ENCODE results near the gene CACNA1C. TPM values are rescaled to one million over a fixed set of nuclear protein-coding genes. Genes with fewer than 3 reads are reported as not detected.

CACNA1C gene
- total RNA-seq, 1 donor from 2014 or later = 7.3 TPM

GRCh38 chr12:2185751-2186341 lies 133.1 kb downstream of the CACNA1C start:
- H3K27ac ChIP-seq (ENCODE audit: low read depth, low read length) = no peak overlapping the region

GRCh38 chr12:2187195-2187945 lies 134.6 kb downstream of the CACNA1C start:
- no peak overlapping the region for H3K4me3 ChIP-seq (ENCODE audit: low read length in 3 of 3)
- peaks cover 0 to 2% (median 0%) of the 10 kb centered on the region in 3 donors for H3K9me3 ChIP-seq (ENCODE audit: control insufficient read depth in 3 of 3, low read length in 3 of 3)
- no peak overlapping the region for H3K27ac ChIP-seq (ENCODE audit: low read depth, low read length)
- peaks cover 0 to 3% (median 2%) of the 10 kb centered on the region in 3 donors for H3K36me3 ChIP-seq (ENCODE audit: control insufficient read depth in 3 of 3, insufficient read depth in 3 of 3, low read length in 3 of 3)
- H3K4me1 ChIP-seq (ENCODE audit: control insufficient read depth in 3 of 3, insufficient read depth in 3 of 3, low read length in 3 of 3) = peaks cover 0 to 7% (median 3%) of the 10 kb centered on the region in 3 donors
- peaks cover 3 to 27% (median 15%) of the 10 kb centered on the region in 3 donors for H3K27me3 ChIP-seq (ENCODE audit: control insufficient read depth in 3 of 3, insufficient read depth in 3 of 3, low read length in 3 of 3)
- H3K9ac ChIP-seq (ENCODE audit: low read depth in 1 of 3, low read length in 3 of 3) = no peak overlapping the region

More at GRCh38 chr12:2185751-2186341, 133.1 kb downstream of the CACNA1C start:
- peaks cover 0 to 2% (median 0%) of the 10 kb centered on the region in 3 donors for H3K9me3 ChIP-seq (ENCODE audit: control insufficient read depth in 3 of 3, low read length in 3 of 3)
- peaks cover 3 to 22% (median 15%) of the 10 kb centered on the region in 3 donors for H3K27me3 ChIP-seq (ENCODE audit: control insufficient read depth in 3 of 3, insufficient read depth in 3 of 3, low read length in 3 of 3)
- H3K4me1 ChIP-seq (ENCODE audit: control insufficient read depth in 3 of 3, insufficient read depth in 3 of 3, low read length in 3 of 3) = peaks cover 2 to 7% (median 3%) of the 10 kb centered on the region in 3 donors
- H3K9ac ChIP-seq (ENCODE audit: low read depth in 1 of 3, low read length in 3 of 3) = no peak overlapping the region
- no peak overlapping the region for H3K4me3 ChIP-seq (ENCODE audit: low read length in 3 of 3)
- H3K36me3 ChIP-seq (ENCODE audit: control insufficient read depth in 3 of 3, insufficient read depth in 3 of 3, low read length in 3 of 3) = no peaks in the 10 kb centered on the region

GRCh38 chr12:2190085-2190484 lies 137.3 kb downstream of the CACNA1C start:
- peaks cover 0 to 3% (median 2%) of the 10 kb centered on the region in 3 donors for H3K36me3 ChIP-seq (ENCODE audit: control insufficient read depth in 3 of 3, insufficient read depth in 3 of 3, low read length in 3 of 3)
- peaks cover 3 to 14% (median 13%) of the 10 kb centered on the region in 3 donors for H3K27me3 ChIP-seq (ENCODE audit: control insufficient read depth in 3 of 3, insufficient read depth in 3 of 3, low read length in 3 of 3)
- H3K9me3 ChIP-seq (ENCODE audit: control insufficient read depth in 3 of 3, low read length in 3 of 3) = peaks cover 0 to 2% (median 0%) of the 10 kb centered on the region in 3 donors
- no peak overlapping the region for H3K27ac ChIP-seq (ENCODE audit: low read depth, low read length)
- no peaks in the 10 kb centered on the region for H3K4me1 ChIP-seq (ENCODE audit: control insufficient read depth in 3 of 3, insufficient read depth in 3 of 3, low read length in 3 of 3)
- no peak overlapping the region for H3K9ac ChIP-seq (ENCODE audit: low read depth in 1 of 3, low read length in 3 of 3)
- H3K4me3 ChIP-seq (ENCODE audit: low read length in 3 of 3) = no peak overlapping the region

GRCh38 chr12:2190896-2191533 lies 138.2 kb downstream of the CACNA1C start:
- H3K36me3 ChIP-seq (ENCODE audit: control insufficient read depth in 3 of 3, insufficient read depth in 3 of 3, low read length in 3 of 3) = peaks cover 0 to 3% (median 2%) of the 10 kb centered on the region in 3 donors
- no peaks in the 10 kb centered on the region for H3K4me1 ChIP-seq (ENCODE audit: control insufficient read depth in 3 of 3, insufficient read depth in 3 of 3, low read length in 3 of 3)
- no peak overlapping the region for H3K9ac ChIP-seq (ENCODE audit: low read depth in 1 of 3, low read length in 3 of 3)
- H3K4me3 ChIP-seq (ENCODE audit: low read length in 3 of 3) = no peak overlapping the region
- H3K9me3 ChIP-seq (ENCODE audit: control insufficient read depth in 3 of 3, low read length in 3 of 3) = no peaks in the 10 kb centered on the region
- no peak overlapping the region for H3K27ac ChIP-seq (ENCODE audit: low read depth, low read length)
- H3K27me3 ChIP-seq (ENCODE audit: control insufficient read depth in 3 of 3, insufficient read depth in 3 of 3, low read length in 3 of 3) = peaks cover 3 to 8% (median 7%) of the 10 kb centered on the region in 3 donors

GRCh38 chr12:2191534-2192153 lies 138.9 kb downstream of the CACNA1C start:
- peaks cover 2 to 5% (median 5%) of the 10 kb centered on the region in 3 donors for H3K27me3 ChIP-seq (ENCODE audit: control insufficient read depth in 3 of 3, insufficient read depth in 3 of 3, low read length in 3 of 3)
- H3K27ac ChIP-seq (ENCODE audit: low read depth, low read length) = no peak overlapping the region
- H3K36me3 ChIP-seq (ENCODE audit: control insufficient read depth in 3 of 3, insufficient read depth in 3 of 3, low read length in 3 of 3) = peaks cover 0 to 3% (median 2%) of the 10 kb centered on the region in 3 donors
- H3K9ac ChIP-seq (ENCODE audit: low read depth in 1 of 3, low read length in 3 of 3) = no peak overlapping the region
- no peaks in the 10 kb centered on the region for H3K4me1 ChIP-seq (ENCODE audit: control insufficient read depth in 3 of 3, insufficient read depth in 3 of 3, low read length in 3 of 3)
- no peaks in the 10 kb centered on the region for H3K9me3 ChIP-seq (ENCODE audit: control insufficient read depth in 3 of 3, low read length in 3 of 3)
- no peak overlapping the region for H3K4me3 ChIP-seq (ENCODE audit: low read length in 3 of 3)

- Histone ChIP-seq H3K9me3 (ENCODE audit: control insufficient read depth in 3 of 3, low read length in 3 of 3) (no peaks in the 10 kb centered on the region), H3K36me3 (ENCODE audit: control insufficient read depth in 3 of 3, insufficient read depth in 3 of 3, low read length in 3 of 3) (peaks cover 0 to 3% (median 2%) of the 10 kb centered on the region in 3 donors), H3K4me1 (ENCODE audit: control insufficient read depth in 3 of 3, insufficient read depth in 3 of 3, low read length in 3 of 3) (peaks cover 0 to 3% (median 0%) of the 10 kb centered on the region in 3 donors), H3K4me3 (ENCODE audit: low read length in 3 of 3) (no peak overlapping the region), H3K9ac (ENCODE audit: low read depth in 1 of 3, low read length in 3 of 3) (no peak overlapping the region), H3K27ac (ENCODE audit: low read depth, low read length) (no peak overlapping the region), H3K27me3 (ENCODE audit: control insufficient read depth in 3 of 3, insufficient read depth in 3 of 3, low read length in 3 of 3) (peaks cover 0 to 9% (median 7%) of the 10 kb centered on the region in 3 donors)
Measured at GRCh38 chr12:2192231-2192630, 139.4 kb downstream of the CACNA1C start.

GRCh38 chr12:2194060-2194459 lies 141.3 kb downstream of the CACNA1C start:
- peaks cover 0 to 3% (median 2%) of the 10 kb centered on the region in 3 donors for H3K36me3 ChIP-seq (ENCODE audit: control insufficient read depth in 3 of 3, insufficient read depth in 3 of 3, low read length in 3 of 3)
- H3K4me1 ChIP-seq (ENCODE audit: control insufficient read depth in 3 of 3, insufficient read depth in 3 of 3, low read length in 3 of 3) = peaks cover 0 to 3% (median 0%) of the 10 kb centered on the region in 3 donors
- H3K4me3 ChIP-seq (ENCODE audit: low read length in 3 of 3) = no peak overlapping the region
- no peak overlapping the region for H3K27ac ChIP-seq (ENCODE audit: low read depth, low read length)
- no peaks in the 10 kb centered on the region for H3K9me3 ChIP-seq (ENCODE audit: control insufficient read depth in 3 of 3, low read length in 3 of 3)
- H3K27me3 ChIP-seq (ENCODE audit: control insufficient read depth in 3 of 3, insufficient read depth in 3 of 3, low read length in 3 of 3) = peaks cover 3 to 10% (median 7%) of the 10 kb centered on the region in 3 donors
- no peak overlapping the region for H3K9ac ChIP-seq (ENCODE audit: low read depth in 1 of 3, low read length in 3 of 3)

GRCh38 chr12:2194571-2194970 lies 141.8 kb downstream of the CACNA1C start:
- H3K36me3 ChIP-seq (ENCODE audit: control insufficient read depth in 3 of 3, insufficient read depth in 3 of 3, low read length in 3 of 3) = peaks cover 0 to 3% (median 2%) of the 10 kb centered on the region in 3 donors
- H3K9me3 ChIP-seq (ENCODE audit: control insufficient read depth in 3 of 3, low read length in 3 of 3) = no peaks in the 10 kb centered on the region
- no peak overlapping the region for H3K4me3 ChIP-seq (ENCODE audit: low read length in 3 of 3)
- H3K9ac ChIP-seq (ENCODE audit: low read depth in 1 of 3, low read length in 3 of 3) = no peak overlapping the region
- H3K27me3 ChIP-seq (ENCODE audit: control insufficient read depth in 3 of 3, insufficient read depth in 3 of 3, low read length in 3 of 3) = peaks cover 3 to 10% (median 7%) of the 10 kb centered on the region in 3 donors
- H3K4me1 ChIP-seq (ENCODE audit: control insufficient read depth in 3 of 3, insufficient read depth in 3 of 3, low read length in 3 of 3) = peaks cover 0 to 3% (median 0%) of the 10 kb centered on the region in 3 donors
- no peak overlapping the region for H3K27ac ChIP-seq (ENCODE audit: low read depth, low read length)

GRCh38 chr12:2195085-2195484 lies 142.3 kb downstream of the CACNA1C start:
- H3K27ac ChIP-seq (ENCODE audit: low read depth, low read length) = no peak overlapping the region
- H3K4me1 ChIP-seq (ENCODE audit: control insufficient read depth in 3 of 3, insufficient read depth in 3 of 3, low read length in 3 of 3) = peaks cover 0 to 3% (median 0%) of the 10 kb centered on the region in 3 donors

More at GRCh38 chr12:2195085-2195484, 142.3 kb downstream of the CACNA1C start:
- H3K36me3 ChIP-seq (ENCODE audit: control insufficient read depth in 3 of 3, insufficient read depth in 3 of 3, low read length in 3 of 3) = peaks cover 0 to 3% (median 2%) of the 10 kb centered on the region in 3 donors
- H3K9ac ChIP-seq (ENCODE audit: low read depth in 1 of 3, low read length in 3 of 3) = no peak overlapping the region
- no peaks in the 10 kb centered on the region for H3K9me3 ChIP-seq (ENCODE audit: control insufficient read depth in 3 of 3, low read length in 3 of 3)
- peaks cover 3 to 10% (median 7%) of the 10 kb centered on the region in 3 donors for H3K27me3 ChIP-seq (ENCODE audit: control insufficient read depth in 3 of 3, insufficient read depth in 3 of 3, low read length in 3 of 3)
- H3K4me3 ChIP-seq (ENCODE audit: low read length in 3 of 3) = no peak overlapping the region

Data from skeletal muscle tissue (tissue), 4 donors.